ENCODE data around the gene PHLDB2. TPM values are rescaled to one million over a fixed set of nuclear protein-coding genes. Genes with fewer than 3 reads are reported as not detected.

PHLDB2 gene
- total RNA-seq, 1 experiment from 2014 or later = 60.5 TPM

GRCh38 chr3:111986800-111987199 lies 127.7 kb downstream of the PHLDB2 start:
- Histone ChIP-seq H3K27me3 (replicated peaks; ENCODE audit: control insufficient read depth, insufficient read depth, low read length) (no peaks in the 10 kb centered on the region), H3K4me1 (no peaks in the 10 kb centered on the region), H3K36me3 (ENCODE audit: control insufficient read depth, insufficient read depth, low read length) (no peaks in the 10 kb centered on the region; the same call in 1 of the 2 replicates), H3K4me3 (ENCODE audit: low read depth, low read length) (no peak overlapping the region), H3K9me3 (no peaks in the 10 kb centered on the region)
- Mint-ChIP-seq H3K27me3 (ENCODE audit: insufficient read depth, unreplicated experiment) (no peaks in the 10 kb centered on the region), H3K27ac (ENCODE audit: unreplicated experiment) (no peak overlapping the region), H3K36me3 (ENCODE audit: insufficient read depth, unreplicated experiment) (peaks cover 40% of the 10 kb centered on the region), H3K4me1 (ENCODE audit: low read depth, unreplicated experiment) (no peaks in the 10 kb centered on the region), H3K9me3 (ENCODE audit: unreplicated experiment) (no peaks in the 10 kb centered on the region), H3K4me3 (ENCODE audit: unreplicated experiment) (no peak overlapping the region)
- ChIA-PET POLR2A (no interaction called here), CTCF (interaction anchor here (0.9 kb wide), 1 partner anchor 57 kb away, joined by 3 read pairs; no protein-coding TSS in a partner anchor)
- TF ChIP-seq CTCF (IDR thresholded peaks at IDR 0.05; ENCODE audit: insufficient read depth in 1 of 2, low read depth in 1 of 2, low read length in 1 of 2, severe bottlenecking in 1 of 2, unreplicated experiment in 1 of 2) = no peak
- no TSS peak for BruUV-seq (replicated peaks)
- DNase-seq = no peak
- intact Hi-C loops (cut with micrococcal nuclease; ENCODE audit: unreplicated experiment) = loop anchor here (5.0 kb wide), 1 partner anchor 106 kb away; no protein-coding TSS in a partner anchor

GRCh38 chr3:111989061-111989678 lies 130.1 kb downstream of the PHLDB2 start:
- H3K36me3 Mint-ChIP-seq (ENCODE audit: insufficient read depth, unreplicated experiment) = peaks cover 45% of the 10 kb centered on the region
- H3K27me3 Mint-ChIP-seq (ENCODE audit: insufficient read depth, unreplicated experiment) = no peaks in the 10 kb centered on the region
- Histone ChIP-seq H3K27me3 (replicated peaks; ENCODE audit: control insufficient read depth, insufficient read depth, low read length) (no peaks in the 10 kb centered on the region), H3K4me1 (no peaks in the 10 kb centered on the region), H3K36me3 (ENCODE audit: control insufficient read depth, insufficient read depth, low read length) (no peaks in the 10 kb centered on the region), H3K9me3 (no peaks in the 10 kb centered on the region), H3K4me3 (ENCODE audit: low read depth, low read length) (no peak overlapping the region)
- peak in 1 of 2 experiments; percentile 44 for DNase-seq
- TF ChIP-seq CTCF (IDR thresholded peaks at IDR 0.05; ENCODE audit: insufficient read depth in 1 of 2, low read depth in 1 of 2, low read length in 1 of 2, severe bottlenecking in 1 of 2, unreplicated experiment in 1 of 2) = peak; percentile 67 to 83
- ChIA-PET POLR2A (interaction anchor here (1.2 kb wide), 1 partner anchor 10 kb away, joined by 7 read pairs; the partner anchor contains the start of gene ABHD10), CTCF (interaction anchor here (0.7 to 2.4 kb wide), 10 partner anchors 10 to 272 kb away, joined by 4 to 66 read pairs (median 4); partner anchors contain the start of gene ABHD10)
- intact Hi-C loops (cut with micrococcal nuclease; ENCODE audit: unreplicated experiment) = loop anchor here (1.0 to 5.0 kb wide), 3 partner anchors 24 to 103 kb away; no protein-coding TSS in a partner anchor
- H3K4me1 Mint-ChIP-seq (ENCODE audit: low read depth, unreplicated experiment) = no peaks in the 10 kb centered on the region
- H3K27ac Mint-ChIP-seq (ENCODE audit: unreplicated experiment) = no peak overlapping the region
- no TSS peak for BruUV-seq (replicated peaks)
- no peaks in the 10 kb centered on the region for H3K9me3 Mint-ChIP-seq (ENCODE audit: unreplicated experiment)
- no peak overlapping the region for H3K4me3 Mint-ChIP-seq (ENCODE audit: unreplicated experiment)

GRCh38 chr3:111993038-111993437 lies 134.0 kb downstream of the PHLDB2 start:
- H3K27ac Mint-ChIP-seq (ENCODE audit: unreplicated experiment) = no peak overlapping the region

More at GRCh38 chr3:111993038-111993437, 134.0 kb downstream of the PHLDB2 start:
- Mint-ChIP-seq H3K4me1 (ENCODE audit: low read depth, unreplicated experiment) (no peaks in the 10 kb centered on the region), H3K27me3 (ENCODE audit: insufficient read depth, unreplicated experiment) (no peaks in the 10 kb centered on the region), H3K9me3 (ENCODE audit: unreplicated experiment) (no peaks in the 10 kb centered on the region), H3K36me3 (ENCODE audit: insufficient read depth, unreplicated experiment) (peaks cover 25% of the 10 kb centered on the region), H3K4me3 (ENCODE audit: unreplicated experiment) (no peak overlapping the region)
- Histone ChIP-seq H3K4me3 (ENCODE audit: low read depth, low read length) (no peak overlapping the region), H3K9me3 (no peaks in the 10 kb centered on the region), H3K27me3 (replicated peaks; ENCODE audit: control insufficient read depth, insufficient read depth, low read length) (no peaks in the 10 kb centered on the region), H3K36me3 (ENCODE audit: control insufficient read depth, insufficient read depth, low read length) (no peaks in the 10 kb centered on the region), H3K4me1 (no peaks in the 10 kb centered on the region)
- ChIA-PET CTCF (interaction anchor here (2.8 kb wide), 1 partner anchor 20 kb away, joined by 11 read pairs; no protein-coding TSS in a partner anchor), POLR2A (no interaction called here)
- intact Hi-C loops (cut with micrococcal nuclease; ENCODE audit: unreplicated experiment) = no loop called here
- DNase-seq = no peak
- no peak for TF ChIP-seq CTCF (IDR thresholded peaks at IDR 0.05; ENCODE audit: insufficient read depth in 1 of 2, low read depth in 1 of 2, low read length in 1 of 2, severe bottlenecking in 1 of 2, unreplicated experiment in 1 of 2)
- no TSS peak for BruUV-seq (replicated peaks)

Data from Caco-2 (cell line).